ENCODE results near the gene PALM. TPM values are rescaled to one million over a fixed set of nuclear protein-coding genes. Genes with fewer than 3 reads are reported as not detected.

PALM gene
- total RNA-seq, 1 donor from 2014 or later, result 60.0 TPM

DNA sequence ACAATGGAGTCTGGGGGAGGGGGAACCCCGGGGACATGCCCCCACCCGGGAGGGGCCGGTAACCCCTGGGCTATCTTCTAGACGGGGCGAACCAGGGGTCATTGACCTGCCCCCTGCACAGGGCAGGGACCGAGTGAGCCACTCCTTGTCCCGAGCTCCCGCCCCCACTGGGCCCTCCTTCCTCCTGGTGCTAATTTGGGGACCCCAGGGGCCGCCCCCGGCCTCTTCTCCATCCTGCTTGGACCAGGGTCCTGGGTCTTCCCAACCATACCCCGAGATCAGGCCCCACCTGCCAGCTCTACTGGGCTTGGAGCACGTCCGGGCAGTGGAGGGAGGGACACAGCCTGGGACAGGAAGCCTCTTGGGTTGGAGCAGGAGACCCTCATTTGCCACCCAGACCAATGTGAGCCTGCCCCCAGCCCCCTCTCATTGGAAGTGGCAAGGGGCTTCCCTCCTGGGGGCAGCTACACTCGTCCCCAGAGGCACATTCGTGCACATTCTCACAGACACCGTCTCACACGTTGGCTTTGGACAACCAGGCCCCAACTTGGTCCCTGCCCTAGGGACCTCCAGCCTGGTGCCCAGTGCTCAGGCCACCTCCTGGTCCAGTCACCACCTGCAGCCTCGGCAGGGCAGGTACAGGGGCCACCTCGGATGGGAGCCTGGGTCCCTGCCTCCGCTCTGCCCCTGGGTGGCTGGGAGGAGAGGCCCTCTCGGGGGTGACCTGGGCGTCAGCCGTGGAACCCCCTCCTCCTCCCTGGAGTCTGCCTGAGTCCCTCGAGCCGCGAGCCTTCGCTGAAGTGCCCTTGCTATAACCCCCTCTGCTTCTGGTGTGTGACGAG, 38.9 kb downstream of the PALM start:
- H3K9me3 Mint-ChIP-seq (ENCODE audit: unreplicated experiment), result peaks cover 14% of the 10 kb centered on the region
- Histone ChIP-seq H2AFZ (ENCODE audit: low read depth, low read length) (no peak overlapping the region), H3K27ac (ENCODE audit: low read depth, low read length) (no peak overlapping the region), H3K4me3 (ENCODE audit: insufficient read depth, low read depth, low read length) (no peak overlapping the region), H3K36me3 (ENCODE audit: insufficient read depth, low read length) (no peaks in the 10 kb centered on the region), H3K4me1 (ENCODE audit: insufficient read depth, low read length) (peaks cover 14% of the 10 kb centered on the region), H4K20me1 (ENCODE audit: insufficient read depth, low read length) (no peaks in the 10 kb centered on the region), H3K79me2 (ENCODE audit: insufficient read depth, low read length) (no peaks in the 10 kb centered on the region), H3K27me3 (ENCODE audit: insufficient read depth, low read length) (no peaks in the 10 kb centered on the region), H3K9me3 (ENCODE audit: insufficient read depth, low read depth, low read length) (peaks cover 13% of the 10 kb centered on the region), H3K9ac (ENCODE audit: low read length) (no peak overlapping the region), H3K4me2 (ENCODE audit: low read length) (no peak overlapping the region)
- H3K27me3 Mint-ChIP-seq (ENCODE audit: low read depth, unreplicated experiment), result no peaks in the 10 kb centered on the region
- H3K36me3 Mint-ChIP-seq (ENCODE audit: low read depth, unreplicated experiment), result peaks cover 9% of the 10 kb centered on the region
- no peak overlapping the region for H3K27ac Mint-ChIP-seq (ENCODE audit: unreplicated experiment)
- H3K4me1 Mint-ChIP-seq (ENCODE audit: low read depth, unreplicated experiment), result no peaks in the 10 kb centered on the region
- DNase-seq (ENCODE audit: low read depth), result no peak
- TF ChIP-seq, protein P1, sequence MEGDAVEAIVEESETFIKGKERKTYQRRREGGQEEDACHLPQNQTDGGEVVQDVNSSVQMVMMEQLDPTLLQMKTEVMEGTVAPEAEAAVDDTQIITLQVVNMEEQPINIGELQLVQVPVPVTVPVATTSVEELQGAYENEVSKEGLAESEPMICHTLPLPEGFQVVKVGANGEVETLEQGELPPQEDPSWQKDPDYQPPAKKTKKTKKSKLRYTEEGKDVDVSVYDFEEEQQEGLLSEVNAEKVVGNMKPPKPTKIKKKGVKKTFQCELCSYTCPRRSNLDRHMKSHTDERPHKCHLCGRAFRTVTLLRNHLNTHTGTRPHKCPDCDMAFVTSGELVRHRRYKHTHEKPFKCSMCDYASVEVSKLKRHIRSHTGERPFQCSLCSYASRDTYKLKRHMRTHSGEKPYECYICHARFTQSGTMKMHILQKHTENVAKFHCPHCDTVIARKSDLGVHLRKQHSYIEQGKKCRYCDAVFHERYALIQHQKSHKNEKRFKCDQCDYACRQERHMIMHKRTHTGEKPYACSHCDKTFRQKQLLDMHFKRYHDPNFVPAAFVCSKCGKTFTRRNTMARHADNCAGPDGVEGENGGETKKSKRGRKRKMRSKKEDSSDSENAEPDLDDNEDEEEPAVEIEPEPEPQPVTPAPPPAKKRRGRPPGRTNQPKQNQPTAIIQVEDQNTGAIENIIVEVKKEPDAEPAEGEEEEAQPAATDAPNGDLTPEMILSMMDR (IDR thresholded peaks at IDR 0.05; ENCODE audit: insufficient read depth, low read depth, low read length), result no peak
- no peak for TF ChIP-seq EZH2 (IDR thresholded peaks at IDR 0.05; ENCODE audit: insufficient read depth, low read length)
- FAIRE-seq, result no peak
- H3K4me3 Mint-ChIP-seq (ENCODE audit: unreplicated experiment), result no peak overlapping the region

DNA sequence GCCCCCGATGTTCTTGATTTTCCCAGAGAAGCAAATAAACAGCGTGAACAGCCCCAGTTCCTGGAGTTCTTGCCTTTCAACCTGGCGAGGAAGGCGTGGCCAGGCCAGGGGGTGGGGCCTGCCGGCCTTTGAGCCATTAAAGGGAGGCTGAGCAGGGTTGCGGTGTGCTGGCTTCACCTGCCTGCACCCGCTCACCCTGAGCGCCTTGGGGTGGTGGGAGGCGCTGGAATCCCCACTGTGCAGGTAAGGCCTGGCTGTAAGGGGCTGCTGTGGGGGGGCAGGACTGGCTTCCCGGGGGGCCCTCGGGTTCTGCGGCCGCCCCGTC, 39.5 kb downstream of the PALM start:
- Histone ChIP-seq H3K9me3 (ENCODE audit: insufficient read depth, low read depth, low read length) (peaks cover 13% of the 10 kb centered on the region), H3K4me3 (ENCODE audit: insufficient read depth, low read depth, low read length) (no peak overlapping the region), H2AFZ (ENCODE audit: low read depth, low read length) (no peak overlapping the region), H3K4me2 (ENCODE audit: low read length) (no peak overlapping the region), H4K20me1 (ENCODE audit: insufficient read depth, low read length) (no peaks in the 10 kb centered on the region), H3K79me2 (ENCODE audit: insufficient read depth, low read length) (no peaks in the 10 kb centered on the region), H3K4me1 (ENCODE audit: insufficient read depth, low read length) (peaks cover 19% of the 10 kb centered on the region), H3K9ac (ENCODE audit: low read length) (no peak overlapping the region), H3K36me3 (ENCODE audit: insufficient read depth, low read length) (no peaks in the 10 kb centered on the region), H3K27me3 (ENCODE audit: insufficient read depth, low read length) (no peaks in the 10 kb centered on the region), H3K27ac (ENCODE audit: low read depth, low read length) (no peak overlapping the region)
- Mint-ChIP-seq H3K36me3 (ENCODE audit: low read depth, unreplicated experiment) (peaks cover 9% of the 10 kb centered on the region), H3K4me3 (ENCODE audit: unreplicated experiment) (no peak overlapping the region), H3K27ac (ENCODE audit: unreplicated experiment) (no peak overlapping the region), H3K4me1 (ENCODE audit: low read depth, unreplicated experiment) (peaks cover 1% of the 10 kb centered on the region), H3K27me3 (ENCODE audit: low read depth, unreplicated experiment) (no peaks in the 10 kb centered on the region), H3K9me3 (ENCODE audit: unreplicated experiment) (peaks cover 14% of the 10 kb centered on the region)
- TF ChIP-seq, protein P1 (IDR thresholded peaks at IDR 0.05; ENCODE audit: insufficient read depth, low read depth, low read length), result no peak
- TF ChIP-seq EZH2 (IDR thresholded peaks at IDR 0.05; ENCODE audit: insufficient read depth, low read length), result no peak
- FAIRE-seq, result no peak
- DNase-seq (ENCODE audit: low read depth), result no peak

DNA sequence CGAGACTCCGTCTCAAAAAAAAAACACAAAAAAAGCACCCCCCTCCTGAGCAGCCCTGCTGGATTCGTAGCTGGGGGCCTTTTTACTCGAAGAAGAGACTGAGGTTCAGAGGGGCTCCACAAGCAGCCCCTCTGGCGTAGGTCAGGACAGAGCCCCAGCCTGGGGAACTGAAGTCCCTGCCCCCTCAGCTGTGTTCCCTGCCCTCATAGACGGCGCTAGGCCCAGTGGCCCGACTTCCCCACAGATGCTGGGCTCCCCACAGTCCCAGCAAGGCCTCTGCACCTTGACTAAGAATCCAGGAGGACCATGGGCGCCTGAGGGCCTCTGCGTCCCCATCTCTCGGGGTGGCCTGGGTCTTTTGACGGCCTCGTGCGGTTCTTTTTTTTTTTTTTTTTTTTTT, 41.1 kb downstream of the PALM start:
- H3K27ac ChIP-seq (ENCODE audit: low read depth, low read length), result no peak overlapping the region
- no peaks in the 10 kb centered on the region for H3K27me3 Mint-ChIP-seq (ENCODE audit: low read depth, unreplicated experiment)
- peaks cover 4% of the 10 kb centered on the region for H3K36me3 Mint-ChIP-seq (ENCODE audit: low read depth, unreplicated experiment)
- no peaks in the 10 kb centered on the region for H3K27me3 ChIP-seq (ENCODE audit: insufficient read depth, low read length)
- no peaks in the 10 kb centered on the region for H3K79me2 ChIP-seq (ENCODE audit: insufficient read depth, low read length)
- peaks cover 22% of the 10 kb centered on the region for H3K4me1 ChIP-seq (ENCODE audit: insufficient read depth, low read length)
- peaks cover 13% of the 10 kb centered on the region for H3K9me3 ChIP-seq (ENCODE audit: insufficient read depth, low read depth, low read length)
- no peak overlapping the region for H3K4me2 ChIP-seq (ENCODE audit: low read length)
- peaks cover 1% of the 10 kb centered on the region for H3K4me1 Mint-ChIP-seq (ENCODE audit: low read depth, unreplicated experiment)
- no peaks in the 10 kb centered on the region for H4K20me1 ChIP-seq (ENCODE audit: insufficient read depth, low read length)
- no peak for FAIRE-seq
- DNase-seq (ENCODE audit: low read depth), result no peak
- H3K27ac Mint-ChIP-seq (ENCODE audit: unreplicated experiment), result no peak overlapping the region
- H3K4me3 ChIP-seq (ENCODE audit: insufficient read depth, low read depth, low read length), result no peak overlapping the region
- H3K9ac ChIP-seq (ENCODE audit: low read length), result no peak overlapping the region
- TF ChIP-seq, protein P1 (IDR thresholded peaks at IDR 0.05; ENCODE audit: insufficient read depth, low read depth, low read length), result no peak
- no peak for TF ChIP-seq EZH2 (IDR thresholded peaks at IDR 0.05; ENCODE audit: insufficient read depth, low read length)
- H2AFZ ChIP-seq (ENCODE audit: low read depth, low read length), result no peak overlapping the region
- H3K4me3 Mint-ChIP-seq (ENCODE audit: unreplicated experiment), result no peak overlapping the region
- no peaks in the 10 kb centered on the region for H3K36me3 ChIP-seq (ENCODE audit: insufficient read depth, low read length)
- peaks cover 4% of the 10 kb centered on the region for H3K9me3 Mint-ChIP-seq (ENCODE audit: unreplicated experiment)
